Psoas muscle (tissue), 8 donors: Measurements from ENCODE around the gene TEK. TPM values are rescaled to one million over a fixed set of nuclear protein-coding genes. Genes with fewer than 3 reads are reported as not detected.

ENCODE experiments used
- ATAC-seq, 4 donors: fragments of 200-7000 bp; cut with Tn5 transposase; one replicate each; pipeline ENCODE4 v1.9.1; 2020; ENCODE audit warnings: moderate library complexity in 3 of 4, mild to moderate bottlenecking in 2 of 4
- DNase-seq, 2 donors: peaks; one replicate each; pipeline ENCODE4 v3.0.0-alpha.2; 2020
- H3K27ac ChIP-seq: fragments of 200-600 bp; one replicate; pipeline ENCODE4 v1.8.0; 2022
- H3K27me3 ChIP-seq, 3 donors: fragments of 200-600 bp in 1 of 3; one replicate each; pipeline versions ENCODE4 v1.6.1 to v1.8.0; 2013 to 2022; ENCODE audit warnings: low read length in 2 of 3, mild to moderate bottlenecking in 2 of 3, moderate library complexity in 1 of 3; ENCODE audit not compliant: insufficient read depth in 3 of 3
- H3K36me3 ChIP-seq, 2 donors: fragments of 200-600 bp in 1 of 2; one replicate each; pipeline versions ENCODE4 v1.6.1 to v1.8.0; 2013 to 2022; ENCODE audit warnings: low read depth in 1 of 2, mild to moderate bottlenecking in 1 of 2, moderate library complexity in 1 of 2; ENCODE audit not compliant: insufficient read depth in 1 of 2
- H3K4me1 ChIP-seq: fragments of 200-600 bp; one replicate; pipeline ENCODE4 v1.8.0; 2022
- H3K4me3 ChIP-seq: fragments of 200-600 bp; one replicate; pipeline ENCODE4 v1.8.0; 2022; ENCODE audit warnings: mild to moderate bottlenecking
- H3K9me3 ChIP-seq: fragments of 200-600 bp; one replicate; pipeline ENCODE4 v1.8.0; 2022
- WGBS, 3 donors: extraction: QIAGEN DNeasy Blood & Tissue Kit; methylation state at CpG; one replicate each; pipeline versions ENCODE4 v1.1.6 to v1.1.7; 2013; 5-methylcytosine and 5-hydroxymethylcytosine counted together
- intact Hi-C, 2 donors: fragments of 100-400 bp; cut with DNase I; formaldehyde crosslinking; loops; one replicate each; pipeline versions ENCODE4 v1.11.0 to v1.14.2; 2022
- polyA plus RNA-seq, 3 donors: library from polyadenylated mRNA; stranded (reverse); fragments of 200-250 nt; gene quantifications; one replicate each; pipeline ENCODE4 v1.2.3, GENCODE V29; 2013
- total RNA-seq, 4 donors: library from RNA; stranded (reverse); fragmentation: NEBNext Ultra II Directional in 2 of 4; extraction: Animal tissue kit (Norgen Biotek cat#: 25700) in 2 of 4; gene quantifications; one replicate each; pipeline versions ENCODE4 v1.2.1 to v1.2.4, GENCODE V29; 2021 to 2023
- TF ChIP-seq, protein P1 (sequence below): fragments of 200-600 bp; IDR thresholded peaks from one replicate; pipeline ENCODE4 v1.8.0; 2022; ENCODE audit warnings: antibody characterized with exemption
- donor health status: healthy with polysubstance abuse.
- donor health status: DM: no; HTN: no; CAD: no; lungs with moderate emphysema.
- donor health status: Bipolar disorder and iron deficiency.
- donor health status: healthy.
- donor health status: DM: yes; HTN: yes; CAD: no.
- donor health status: DM: no; HTN: no; CAD: no.
- donor health status: DM: no; HTN: no; CAD: no.
- donor health status: DM: yes; HTN: yes; CAD: no.

Gene TEK
- total and polyA plus RNA-seq, 7 donors: 4.6 to 14.5 (median 7.1) TPM

DNA sequence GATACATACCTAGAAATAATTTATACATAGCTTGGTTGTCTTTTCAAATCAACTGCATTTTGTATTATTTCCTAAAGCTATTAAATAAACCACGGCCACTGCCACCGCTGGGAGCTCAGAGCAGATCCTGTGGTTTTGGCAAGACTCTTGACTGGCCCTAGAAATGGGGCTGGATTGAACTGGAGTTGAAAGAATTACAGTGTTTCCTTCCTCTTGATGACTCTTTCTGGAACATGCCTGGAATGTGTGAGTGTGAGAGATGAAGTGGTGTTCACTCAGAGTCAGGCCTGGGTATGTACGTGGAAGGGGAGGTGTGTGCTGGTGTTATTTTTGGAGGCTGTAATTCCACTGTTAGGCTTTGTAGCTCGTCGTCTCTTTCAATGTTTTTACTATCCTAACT lies 45.9 kb downstream of the TEK start:
- H3K36me3 ChIP-seq: no peaks in the 10 kb centered on the region
- H3K4me1 ChIP-seq: no peaks in the 10 kb centered on the region
- H3K9me3 ChIP-seq: no peaks in the 10 kb centered on the region
- WGBS, 3 donors: 55 to 77% (median 70%) methylated on average over 5 of the region's 5 CpGs
- no peak overlapping the region for H3K27ac ChIP-seq
- ATAC-seq: no peak
- no peak overlapping the region for H3K4me3 ChIP-seq
- TF ChIP-seq, protein P1, sequence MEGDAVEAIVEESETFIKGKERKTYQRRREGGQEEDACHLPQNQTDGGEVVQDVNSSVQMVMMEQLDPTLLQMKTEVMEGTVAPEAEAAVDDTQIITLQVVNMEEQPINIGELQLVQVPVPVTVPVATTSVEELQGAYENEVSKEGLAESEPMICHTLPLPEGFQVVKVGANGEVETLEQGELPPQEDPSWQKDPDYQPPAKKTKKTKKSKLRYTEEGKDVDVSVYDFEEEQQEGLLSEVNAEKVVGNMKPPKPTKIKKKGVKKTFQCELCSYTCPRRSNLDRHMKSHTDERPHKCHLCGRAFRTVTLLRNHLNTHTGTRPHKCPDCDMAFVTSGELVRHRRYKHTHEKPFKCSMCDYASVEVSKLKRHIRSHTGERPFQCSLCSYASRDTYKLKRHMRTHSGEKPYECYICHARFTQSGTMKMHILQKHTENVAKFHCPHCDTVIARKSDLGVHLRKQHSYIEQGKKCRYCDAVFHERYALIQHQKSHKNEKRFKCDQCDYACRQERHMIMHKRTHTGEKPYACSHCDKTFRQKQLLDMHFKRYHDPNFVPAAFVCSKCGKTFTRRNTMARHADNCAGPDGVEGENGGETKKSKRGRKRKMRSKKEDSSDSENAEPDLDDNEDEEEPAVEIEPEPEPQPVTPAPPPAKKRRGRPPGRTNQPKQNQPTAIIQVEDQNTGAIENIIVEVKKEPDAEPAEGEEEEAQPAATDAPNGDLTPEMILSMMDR: no peak
- intact Hi-C loops: no loop called here
- DNase-seq: no peak
- no peaks in the 10 kb centered on the region for H3K27me3 ChIP-seq

DNA sequence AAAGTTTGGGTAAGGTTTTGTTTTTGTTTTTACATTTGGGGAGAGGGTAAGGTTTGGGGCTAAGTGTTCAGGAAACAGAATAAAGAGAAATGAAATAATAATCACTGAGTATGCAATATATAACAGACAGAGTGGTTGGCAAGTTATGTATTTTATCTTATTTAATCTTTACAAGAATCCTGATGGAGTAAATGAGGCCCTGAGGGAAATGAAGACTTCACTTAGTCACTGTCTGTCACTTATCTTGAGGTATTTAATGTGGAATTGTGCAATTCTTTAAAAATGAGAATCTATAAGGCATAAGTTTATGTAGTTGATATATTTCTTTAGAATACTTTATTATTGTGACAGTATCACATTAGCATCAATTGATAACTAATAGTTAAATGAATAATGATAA lies 48.1 kb downstream of the TEK start:
- Histone ChIP-seq H3K27me3 (no peaks in the 10 kb centered on the region), H3K9me3 (no peaks in the 10 kb centered on the region), H3K27ac (no peak overlapping the region), H3K36me3 (no peaks in the 10 kb centered on the region), H3K4me3 (no peak overlapping the region), H3K4me1 (no peaks in the 10 kb centered on the region)
- DNase-seq (no peak), ATAC-seq (no peak)
- TF ChIP-seq, protein P1: no peak
- intact Hi-C loops: no loop called here

DNA sequence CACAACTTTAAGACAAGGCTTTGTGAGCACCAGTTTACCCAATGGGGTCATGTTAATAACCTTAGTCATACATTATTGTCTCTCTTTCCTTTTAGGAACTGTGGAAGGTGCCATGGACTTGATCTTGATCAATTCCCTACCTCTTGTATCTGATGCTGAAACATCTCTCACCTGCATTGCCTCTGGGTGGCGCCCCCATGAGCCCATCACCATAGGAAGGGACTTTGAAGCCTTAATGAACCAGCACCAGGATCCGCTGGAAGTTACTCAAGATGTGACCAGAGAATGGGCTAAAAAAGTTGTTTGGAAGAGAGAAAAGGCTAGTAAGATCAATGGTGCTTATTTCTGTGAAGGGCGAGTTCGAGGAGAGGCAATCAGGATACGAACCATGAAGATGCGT lies 48.7 kb downstream of the TEK start:
- H3K4me1 ChIP-seq: no peaks in the 10 kb centered on the region
- no peak for ATAC-seq
- no peak for DNase-seq

DNA sequence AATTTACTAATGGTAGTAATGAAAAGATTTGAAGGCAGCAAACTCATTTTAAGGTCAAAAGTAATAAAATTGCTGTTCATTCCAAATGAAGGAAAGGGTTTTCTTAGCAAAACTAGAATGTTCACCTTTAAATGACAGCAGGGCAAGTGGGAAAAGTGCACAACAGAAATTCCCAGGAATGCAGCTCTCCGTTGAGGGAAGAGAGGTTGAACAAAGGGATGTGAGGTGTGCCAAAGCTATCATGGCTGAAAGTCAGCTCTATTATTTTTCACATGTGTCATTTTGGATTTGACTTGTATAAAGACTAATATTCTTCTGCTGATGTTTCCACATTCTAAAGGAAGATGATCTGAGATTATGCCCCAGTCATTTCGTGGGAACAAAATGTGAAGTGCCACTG lies 51.6 kb downstream of the TEK start:
- intact Hi-C loops: no loop called here
- H3K27me3 ChIP-seq: no peaks in the 10 kb centered on the region
- DNase-seq (no peak), ATAC-seq (no peak)
- WGBS, 3 donors: 37 to 55% (median 54%) methylated on average over 2 of the region's 2 CpGs
- TF ChIP-seq, protein P1: no peak
- H3K4me1 ChIP-seq: no peaks in the 10 kb centered on the region
- no peak overlapping the region for H3K4me3 ChIP-seq
- no peak overlapping the region for H3K27ac ChIP-seq
- no peaks in the 10 kb centered on the region for H3K9me3 ChIP-seq
- no peaks in the 10 kb centered on the region for H3K36me3 ChIP-seq

More for the DNA sequence above, 48.7 kb downstream of the TEK start:
- intact Hi-C loops: no loop called here
- Histone ChIP-seq H3K4me3 (no peak overlapping the region), H3K36me3 (no peaks in the 10 kb centered on the region), H3K27me3 (no peaks in the 10 kb centered on the region), H3K27ac (no peak overlapping the region), H3K9me3 (no peaks in the 10 kb centered on the region)
- 96 to 98% (median 96%) methylated on average over 6 of the region's 6 CpGs for WGBS, 3 donors
- TF ChIP-seq, protein P1: no peak

DNA sequence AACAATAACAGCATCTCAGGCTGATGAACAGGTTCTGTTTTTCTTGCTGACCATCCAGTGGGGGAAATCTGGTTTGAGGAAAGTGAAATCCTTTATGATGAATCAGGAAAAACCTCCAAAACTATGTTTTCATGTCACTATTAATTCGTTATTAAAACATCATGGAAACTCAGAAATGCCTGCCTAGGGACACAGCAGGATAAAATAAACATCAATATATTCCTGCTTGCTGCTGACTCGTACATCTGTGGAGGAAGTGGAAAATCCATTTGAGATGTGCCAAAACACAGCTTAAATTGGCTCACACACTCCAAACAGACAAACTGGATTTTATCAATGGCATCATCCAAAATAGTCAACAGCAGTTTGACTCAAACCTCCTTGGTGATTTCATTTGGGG lies 53.0 kb downstream of the TEK start:
- H3K36me3 ChIP-seq: no peaks in the 10 kb centered on the region
- no peak overlapping the region for H3K4me3 ChIP-seq
- no peak overlapping the region for H3K27ac ChIP-seq
- DNase-seq: no peak
- ATAC-seq: no peak
- TF ChIP-seq, protein P1: no peak
- H3K27me3 ChIP-seq: no peaks in the 10 kb centered on the region
- 8 to 11% (median 9%) methylated on average over 2 of the region's 2 CpGs for WGBS, 3 donors
- intact Hi-C loops: no loop called here
- H3K9me3 ChIP-seq: no peaks in the 10 kb centered on the region
- no peaks in the 10 kb centered on the region for H3K4me1 ChIP-seq
